HL-60 (cell line): ENCODE measurements around the gene AP1B1.
A peak's percentile ranks its signal among the peaks of the same experiment; 100 is the strongest.

Experiments used
- DNase-seq, 2 experiments: peaks; one replicate each; pipeline ENCODE4 v3.0.0-alpha.2; 2010 to 2020; ENCODE audit warnings: low read depth in 1 of 2, low spot score in 1 of 2
- H3K27ac ChIP-seq: fragments of 250-450 bp; sonication (Bioruptor Pico); replicated peaks from 2 replicates; pipeline ENCODE4 v1.5.1; 2020; ENCODE audit warnings: mild to moderate bottlenecking, moderate library complexity
- H3K27me3 ChIP-seq: fragments of 250-450 bp; sonication (Bioruptor Pico); 2 replicates; pipeline ENCODE4 v1.5.1; 2021; ENCODE audit warnings: mild to moderate bottlenecking, moderate library complexity; ENCODE audit not compliant: insufficient read depth, poor library complexity, severe bottlenecking
- H3K4me3 ChIP-seq: replicated peaks from 2 replicates; pipeline ENCODE4 v1.5.1; 2011; ENCODE audit warnings: mild to moderate bottlenecking, control low read depth, low read length; ENCODE audit not compliant: insufficient read depth
- CTCF ChIP-seq: IDR thresholded peaks from one replicate; pipeline ENCODE4 v1.5.1; 2011; ENCODE audit warnings: low read length, control low read depth, inconsistent platforms; ENCODE audit not compliant: insufficient read depth
- GABPA ChIP-seq: IDR thresholded peaks from 2 replicates; pipeline ENCODE4 v1.6.1; 2012; ENCODE audit warnings: low read depth
- POLR2AphosphoS5 ChIP-seq: IDR thresholded peaks from 2 replicates; pipeline ENCODE4 v1.6.1; 2012; ENCODE audit warnings: low read depth
- REST ChIP-seq: IDR thresholded peaks from 2 replicates; pipeline ENCODE4 v1.6.1; 2012; ENCODE audit warnings: low read depth; ENCODE audit not compliant: insufficient replicate concordance
- SPI1 ChIP-seq: IDR thresholded peaks from 2 replicates; pipeline ENCODE4 v1.6.1; 2012; ENCODE audit warnings: low read depth, mild to moderate bottlenecking, borderline replicate concordance

The AP1B1 gene

GRCh38 chr22:29342577-29343312 is 45.6 kb downstream of the AP1B1 start:
- Histone ChIP-seq H3K4me3 (no peak overlapping the region), H3K27ac (peak overlapping the region; percentile 46)

GRCh38 chr22:29342177-29342576 is 46.2 kb downstream of the AP1B1 start:
- H3K4me3 ChIP-seq: no peak overlapping the region
- H3K27me3 ChIP-seq: no peaks in the 10 kb centered on the region
- peak; percentile 79 for TF ChIP-seq SPI1
- no peak for TF ChIP-seq GABPA
- TF ChIP-seq CTCF: no peak
- TF ChIP-seq POLR2AphosphoS5: 0 out of 2 replicates have a peak, but pooled peaks have one; percentile 47
- TF ChIP-seq REST: no peak
- peak in 1 of 2 experiments; percentile 82 for DNase-seq
- H3K27ac ChIP-seq: peak overlapping the region; percentile 46

More at GRCh38 chr22:29342577-29343312, 45.6 kb downstream of the AP1B1 start:
- TF ChIP-seq REST: no peak
- no peak for TF ChIP-seq SPI1
- TF ChIP-seq CTCF: no peak
- no peak for TF ChIP-seq POLR2AphosphoS5
- TF ChIP-seq GABPA: no peak
- no peaks in the 10 kb centered on the region for H3K27me3 ChIP-seq
- no peak for DNase-seq

GRCh38 chr22:29341849-29342127 is 46.6 kb downstream of the AP1B1 start:
- Histone ChIP-seq H3K4me3 (no peak overlapping the region), H3K27ac (peak overlapping the region; percentile 46), H3K27me3 (no peaks in the 10 kb centered on the region)
- TF ChIP-seq GABPA: no peak
- TF ChIP-seq SPI1: no peak
- no peak for TF ChIP-seq CTCF
- TF ChIP-seq POLR2AphosphoS5: no peak
- DNase-seq: peak in 1 of 2 experiments; percentile 7
